ENCODE data around the gene CSAG2.
"Not testable (repeated sequence)": the region's sequence is repeated elsewhere in the genome, so short reads cannot be mapped to it uniquely, and the experiment has no call there.

- not testable (repeated sequence) for TF ChIP-seq POLR2AphosphoS5 (IDR thresholded peaks at IDR 0.05; ENCODE audit: borderline replicate concordance, low read depth, low read length); EZH2 (IDR thresholded peaks at IDR 0.05)
Observed at GRCh38 chrX:152754871-152755270, 45.8 kb upstream of the CSAG2 start.

All from SK-N-MC (cell line).